ENCODE results near the gene CPNE9. TPM values are rescaled to one million over a fixed set of nuclear protein-coding genes. Genes with fewer than 3 reads are reported as not detected.

The CPNE9 gene
- total and polyA plus RNA-seq, 2 experiments from 2014 or later = 7.0 to 8.8 TPM

- Mint-ChIP-seq H3K27ac (no peak overlapping the region), H3K4me1 (no peaks in the 10 kb centered on the region; the same call in 2 of the 3 replicates), H3K36me3 (ENCODE audit: low read depth) (peaks cover 50% of the 10 kb centered on the region)
Observed at GRCh38 chr3:9686703-9687102, 16.9 kb upstream of the CPNE9 start.

More at GRCh38 chr3:9686703-9687102, 16.9 kb upstream of the CPNE9 start:
- no peak overlapping the region for H2AFZ ChIP-seq
- H3K9me2 ChIP-seq (ENCODE audit: insufficient read depth) = no peaks in the 10 kb centered on the region
- no peaks in the 10 kb centered on the region for H3K79me2 ChIP-seq (replicated peaks; ENCODE audit: insufficient read depth)
- no peak overlapping the region for H3K27ac ChIP-seq (ENCODE audit: low read depth)
- H4K20me1 ChIP-seq (replicated peaks; ENCODE audit: insufficient read depth) = no peaks in the 10 kb centered on the region
- ATAC-seq = no peak
- H3K27me3 ChIP-seq (ENCODE audit: insufficient read depth) = no peaks in the 10 kb centered on the region
- H3F3A ChIP-seq (replicated peaks; ENCODE audit: low read depth) = no peaks in the 10 kb centered on the region
- H3K36me3 ChIP-seq (ENCODE audit: insufficient read depth) = peaks cover 11% of the 10 kb centered on the region
- no peak overlapping the region for H3K4me2 ChIP-seq
- no peak for TF ChIP-seq NANOG (IDR thresholded peaks at IDR 0.05; ENCODE audit: borderline replicate concordance)
- TF ChIP-seq EZH2 (IDR thresholded peaks at IDR 0.05; ENCODE audit: low read depth, unreplicated experiment) = no peak
- no peak for TF ChIP-seq POLR2AphosphoS5 (IDR thresholded peaks at IDR 0.05; ENCODE audit: low read depth)
- no peak for TF ChIP-seq ZNF331 (CRISPR knock-in tag; IDR thresholded peaks at IDR 0.05; ENCODE audit: low read depth)
- TF ChIP-seq REST (IDR thresholded peaks at IDR 0.05; ENCODE audit: unreplicated experiment) = no peak
- no peak for TF ChIP-seq CTCF (conservative IDR thresholded peaks at IDR 0.05; ENCODE audit: low read depth in 2 of 2)
- TF ChIP-seq ZNF114 (CRISPR knock-in tag; IDR thresholded peaks at IDR 0.05) = no peak
- TF ChIP-seq ZNF462 (CRISPR knock-in tag; IDR thresholded peaks at IDR 0.05) = no peak
- no peak for TF ChIP-seq ETS1 (IDR thresholded peaks at IDR 0.05)
- TF ChIP-seq CREB1 (CRISPR knock-in tag; IDR thresholded peaks at IDR 0.05; ENCODE audit: low read depth) = no peak
- TF ChIP-seq JUNB (IDR thresholded peaks at IDR 0.05; ENCODE audit: unreplicated experiment) = no peak
- no peak for TF ChIP-seq EZH2phosphoT487 (IDR thresholded peaks at IDR 0.05; ENCODE audit: unreplicated experiment)
- no peak for TF ChIP-seq STAT1 (IDR thresholded peaks at IDR 0.05; ENCODE audit: unreplicated experiment)
- no peaks in the 10 kb centered on the region for H3K4me1 ChIP-seq (ENCODE audit: insufficient read depth)
- no peak for DNase-seq (ENCODE audit: low spot score)
- H3K27me3 Mint-ChIP-seq (ENCODE audit: insufficient read depth, low read depth, poor library complexity) = no peaks in the 10 kb centered on the region
- no peak overlapping the region for H3K4me3 Mint-ChIP-seq
- no peaks in the 10 kb centered on the region; the same call in 2 of the 3 replicates for H3K9me3 Mint-ChIP-seq
- no peak overlapping the region for H3K4me3 ChIP-seq
